ENCODE data around the gene RPS2.
A peak's percentile ranks its signal among the peaks of the same experiment; 100 is the strongest.

Gene RPS2

DNA sequence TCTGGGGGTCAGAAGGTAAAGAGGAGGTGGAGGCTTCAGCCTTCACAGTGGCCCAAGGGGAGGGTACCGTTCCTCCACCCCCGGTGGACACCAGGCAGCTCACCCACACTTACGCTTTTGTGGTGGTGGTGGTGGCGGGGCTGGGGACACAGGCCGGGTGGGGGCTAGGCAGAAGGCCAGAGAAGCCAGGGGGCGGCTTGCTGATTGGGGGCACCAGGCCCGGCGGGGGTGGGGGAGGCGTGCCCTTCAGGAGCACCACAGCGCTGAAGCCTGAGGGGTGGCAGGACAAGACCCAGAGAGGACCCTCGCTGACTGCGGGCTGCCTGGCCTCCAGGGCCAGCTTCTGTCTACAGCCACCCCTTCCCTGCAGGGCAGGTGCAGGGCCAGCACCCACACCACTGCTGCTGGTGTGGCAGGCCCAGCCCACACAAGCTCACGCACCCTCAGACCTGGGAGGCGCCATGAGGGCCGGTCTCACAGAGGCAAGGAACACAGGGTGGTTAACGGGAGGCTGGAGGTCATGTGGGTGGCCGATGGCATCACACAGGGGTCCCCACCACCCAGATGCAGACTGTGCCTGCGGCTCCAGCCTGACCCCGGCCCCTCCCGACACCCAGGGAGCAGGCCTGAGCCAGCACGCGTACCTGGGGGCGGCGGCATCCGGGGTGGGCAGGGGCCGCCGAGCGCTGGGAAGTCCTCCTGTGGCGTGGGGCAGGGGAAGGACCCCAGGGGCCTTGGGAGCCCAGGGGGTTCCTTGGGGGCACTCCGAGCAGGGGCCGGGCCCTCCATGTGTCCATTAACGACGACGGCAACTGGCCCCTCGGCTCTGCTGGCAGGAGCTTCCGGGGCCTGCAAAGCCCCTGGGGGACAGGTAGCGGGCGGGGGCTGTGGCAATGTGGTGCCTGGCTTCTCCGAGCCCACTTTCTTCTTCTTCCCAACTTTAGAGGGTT is 34.5 kb upstream of the RPS2 start:
- DNase-seq = no peak

DNA sequence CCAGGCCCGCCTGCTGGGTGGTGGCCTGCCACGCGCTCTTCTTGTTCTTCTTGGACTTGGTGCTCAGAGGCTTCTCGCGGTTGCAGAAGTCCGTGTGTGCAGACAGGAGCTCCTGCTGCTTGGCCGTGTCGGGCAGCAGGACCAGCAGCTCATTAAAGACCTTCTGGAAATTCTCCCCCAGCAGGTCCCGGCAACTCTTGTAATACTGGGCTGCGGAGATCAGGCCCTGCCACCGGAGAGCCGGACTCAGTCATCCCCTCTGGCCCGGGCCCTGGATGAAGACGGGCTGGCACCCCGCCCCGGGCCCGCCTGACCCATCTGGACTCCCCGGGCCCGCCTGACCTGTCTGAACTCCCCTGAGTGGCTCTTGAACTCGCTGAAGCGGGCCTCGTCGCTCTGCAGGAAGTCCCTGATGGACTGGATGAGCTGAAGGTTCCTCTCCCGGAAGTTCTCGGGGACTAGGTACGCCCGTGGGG is 33.8 kb upstream of the RPS2 start:
- DNase-seq = no peak

DNA sequence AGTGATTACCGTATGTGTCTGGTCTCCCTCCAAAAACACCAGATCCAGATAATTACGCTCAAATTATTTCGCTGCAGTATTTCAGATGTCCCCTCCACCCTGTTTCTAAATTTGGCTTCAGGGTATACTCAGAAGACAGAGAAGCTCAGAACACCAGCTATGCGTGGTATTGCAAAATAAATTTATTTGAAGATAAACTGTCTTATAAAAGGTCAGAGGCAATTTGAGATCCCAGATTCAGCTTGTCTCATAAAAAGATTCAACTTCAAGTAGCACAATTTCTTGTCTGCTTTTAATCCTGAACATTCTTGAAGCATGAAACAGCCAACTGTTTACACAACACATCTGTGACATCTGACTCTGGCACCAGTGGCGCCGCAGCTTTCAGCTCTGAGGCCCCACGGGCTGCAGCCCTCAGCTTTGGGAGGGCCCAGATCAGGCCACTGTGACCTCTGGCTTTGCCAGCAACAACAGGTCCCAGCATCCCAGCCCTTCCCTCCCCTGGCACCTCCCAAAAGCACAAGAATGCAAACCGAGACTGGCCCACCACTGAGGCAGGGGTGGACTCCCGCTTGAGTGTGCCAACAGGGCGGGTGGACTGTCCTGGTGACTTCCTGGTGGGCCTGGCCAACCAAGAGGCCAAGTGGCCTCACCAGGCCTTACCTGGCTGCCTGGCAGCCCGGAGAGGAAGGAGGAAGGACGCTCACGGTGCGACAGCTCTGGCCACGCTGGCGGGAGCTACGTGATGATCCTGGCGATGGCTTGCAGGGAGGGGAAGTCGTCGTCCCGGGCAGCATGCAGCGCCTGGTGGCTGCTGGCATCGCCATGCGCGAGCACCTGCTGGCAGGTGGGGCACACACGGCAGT is 33.1 kb upstream of the RPS2 start:
- DNase-seq = no peak

DNA sequence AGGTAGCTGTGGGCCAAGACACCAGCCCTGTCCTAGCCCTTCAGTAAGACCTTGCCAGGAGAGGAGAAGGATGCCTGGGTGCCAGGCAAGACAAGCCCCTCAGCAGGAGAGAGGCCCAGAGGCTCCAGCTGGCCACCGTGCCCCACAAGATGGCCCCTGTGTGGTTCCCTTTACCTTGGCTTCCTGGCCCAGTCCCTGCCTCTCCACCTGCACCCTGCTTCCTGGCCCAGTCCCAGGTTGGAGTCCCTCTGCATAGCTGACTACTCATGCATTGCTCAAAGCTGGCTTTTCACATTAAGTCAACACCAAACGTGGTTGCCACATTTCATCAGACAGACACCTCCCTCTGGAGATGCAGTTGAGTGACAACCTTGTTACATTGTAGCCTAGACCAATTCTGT is 29.1 kb upstream of the RPS2 start:
- no peak for DNase-seq

DNA sequence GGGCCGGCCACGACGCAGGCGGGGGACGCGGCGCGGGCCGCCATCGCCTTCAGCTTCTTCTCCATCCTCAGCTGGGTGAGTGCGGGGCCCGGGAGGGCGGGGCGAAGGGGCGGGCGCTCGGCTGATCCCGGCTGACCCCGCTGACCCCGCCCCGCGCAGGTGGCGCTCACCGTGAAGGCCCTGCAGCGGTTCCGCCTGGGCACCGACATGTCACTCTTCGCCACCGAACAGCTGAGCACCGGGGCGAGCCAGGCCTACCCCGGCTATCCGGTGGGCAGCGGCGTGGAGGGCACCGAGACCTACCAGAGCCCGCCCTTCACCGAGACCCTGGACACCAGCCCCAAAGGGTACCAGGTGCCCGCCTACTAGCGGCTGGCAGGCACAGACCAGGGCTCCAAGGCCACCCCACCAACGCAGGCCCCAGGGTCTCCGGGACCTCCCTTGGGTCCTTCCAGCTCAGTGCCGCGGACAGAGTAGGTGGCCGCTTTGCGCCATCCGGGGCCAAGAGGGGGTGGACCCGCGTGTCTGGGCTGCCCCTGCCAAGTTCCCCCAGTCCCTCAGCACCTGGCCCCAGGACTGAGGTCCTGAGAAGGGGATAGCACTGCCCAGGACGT is 28.2 kb upstream of the RPS2 start:
- DNase-seq = no peak

DNA sequence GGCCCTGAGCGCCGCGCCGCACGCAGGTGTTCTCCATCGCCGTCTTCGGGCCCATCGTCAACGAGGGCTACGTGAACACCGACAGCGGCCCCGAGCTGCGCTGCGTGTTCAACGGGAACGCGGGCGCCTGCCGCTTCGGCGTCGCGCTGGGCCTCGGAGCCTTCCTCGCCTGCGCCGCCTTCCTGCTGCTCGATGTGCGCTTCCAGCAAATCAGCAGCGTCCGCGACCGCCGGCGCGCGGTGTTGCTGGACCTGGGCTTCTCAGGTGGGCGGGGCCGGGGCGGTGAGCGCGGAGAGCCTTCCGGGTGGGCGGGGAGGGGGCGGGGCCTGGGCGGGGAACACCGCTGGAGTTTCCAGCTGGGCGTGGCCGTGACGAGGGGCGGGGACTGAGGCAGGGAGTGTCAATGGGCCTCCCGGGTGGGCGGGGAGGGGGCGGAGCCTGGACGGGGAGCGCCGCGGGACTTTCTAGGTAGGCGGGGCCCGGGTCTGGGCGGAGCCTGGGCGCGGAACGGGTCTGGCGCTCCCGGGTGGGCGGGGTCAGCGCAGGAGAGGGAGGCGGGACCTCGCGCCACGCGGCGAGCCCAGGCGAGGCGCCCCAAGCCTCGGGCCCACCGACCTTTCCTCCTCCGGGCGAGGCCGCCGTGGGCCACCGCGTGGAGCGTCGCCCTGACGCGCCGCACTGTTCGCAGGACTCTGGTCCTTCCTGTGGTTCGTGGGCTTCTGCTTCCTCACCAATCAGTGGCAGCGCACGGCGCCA is 27.5 kb upstream of the RPS2 start:
- DNase-seq = peak; percentile 97 to 98

DNA sequence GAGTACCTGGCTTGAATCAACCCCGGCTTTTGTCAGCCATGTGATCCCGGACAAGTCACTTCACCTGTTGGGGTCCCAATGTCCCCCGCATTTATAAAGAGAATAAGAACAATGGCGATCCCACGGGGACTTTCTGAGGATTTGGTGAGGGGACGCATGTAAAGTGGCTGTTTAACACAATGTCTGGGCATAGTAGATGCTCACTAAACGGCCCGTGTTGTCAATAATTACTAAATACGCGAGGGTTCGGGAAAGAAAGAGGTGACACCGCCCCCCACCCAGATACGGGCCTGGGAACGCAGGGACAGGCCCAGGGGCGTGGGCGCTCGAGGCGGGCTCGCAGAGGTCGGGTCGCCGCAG is 26.9 kb upstream of the RPS2 start:
- DNase-seq = no peak

DNA sequence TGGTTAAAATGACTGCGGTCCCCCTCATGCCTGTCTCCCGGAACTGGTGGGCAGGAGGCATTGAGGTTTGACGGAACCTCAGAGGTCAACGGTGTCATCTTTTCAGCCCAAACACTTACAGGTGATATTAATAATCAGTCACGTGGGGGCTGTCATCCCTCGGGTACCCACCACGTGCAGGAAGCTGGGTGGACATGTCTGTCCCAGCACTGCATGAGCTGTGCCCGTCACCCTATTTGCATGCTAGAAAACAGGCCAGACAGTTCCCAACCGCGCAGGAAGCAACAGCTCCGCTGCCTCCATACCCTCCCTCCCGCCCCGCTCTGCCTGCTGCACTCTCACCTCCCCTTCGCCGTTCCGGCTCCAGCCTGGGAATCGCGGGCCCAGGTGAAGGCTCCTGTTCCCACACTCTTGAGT is 26.5 kb upstream of the RPS2 start:
- peak; percentile 68 to 80 for DNase-seq

DNA sequence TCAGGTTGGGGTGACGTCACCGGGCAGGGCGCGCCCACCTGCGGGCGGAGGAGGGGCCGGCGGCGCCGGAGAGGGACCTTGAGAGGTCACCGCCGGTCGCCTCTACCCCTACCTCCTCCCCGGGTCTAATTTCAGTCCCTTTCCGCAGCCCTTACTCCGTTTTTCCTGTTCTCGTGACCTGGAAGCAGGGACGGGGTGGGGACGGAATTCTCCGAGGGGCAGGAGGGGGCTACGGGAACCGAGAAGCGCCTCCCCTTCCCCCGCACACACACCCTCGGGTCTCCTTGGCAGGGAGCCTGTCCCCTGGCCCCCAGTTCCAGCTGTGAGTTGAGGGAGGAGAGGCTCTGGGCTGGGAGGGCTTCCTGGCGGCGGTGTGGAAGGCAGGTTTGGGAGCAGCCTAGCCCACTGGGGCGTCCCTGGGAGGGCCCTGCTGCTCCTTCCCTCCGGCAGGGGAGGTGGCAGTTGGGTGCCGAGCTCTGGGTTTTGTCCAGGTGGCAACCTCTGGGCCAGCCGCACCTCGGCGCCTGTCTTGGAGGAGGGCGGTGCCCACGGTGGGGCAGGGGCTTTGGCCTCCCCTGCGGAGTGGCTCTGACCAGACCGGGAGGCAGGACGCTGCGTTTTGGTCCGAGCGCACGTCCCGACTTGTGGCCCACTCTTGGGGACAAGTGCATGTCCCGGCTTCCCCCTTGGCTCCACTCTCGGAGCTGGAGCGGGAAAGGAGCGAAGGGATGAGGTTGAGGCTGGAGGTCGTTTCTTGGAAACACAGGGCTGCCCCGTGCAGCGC is 25.9 kb upstream of the RPS2 start:
- peak; percentile 59 to 63 for DNase-seq

DNA sequence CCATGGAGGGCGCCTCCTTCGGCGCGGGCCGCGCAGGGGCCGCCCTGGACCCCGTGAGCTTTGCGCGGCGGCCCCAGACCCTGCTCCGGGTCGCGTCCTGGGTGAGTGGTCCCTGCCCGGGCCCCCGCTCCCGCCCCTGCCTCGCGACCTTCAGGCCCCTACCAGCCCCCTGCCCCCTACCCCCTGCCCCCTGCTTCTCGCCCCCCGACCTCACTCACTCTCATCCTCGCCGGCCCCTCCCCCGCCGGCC is 25.4 kb upstream of the RPS2 start:
- no peak for DNase-seq

DNA sequence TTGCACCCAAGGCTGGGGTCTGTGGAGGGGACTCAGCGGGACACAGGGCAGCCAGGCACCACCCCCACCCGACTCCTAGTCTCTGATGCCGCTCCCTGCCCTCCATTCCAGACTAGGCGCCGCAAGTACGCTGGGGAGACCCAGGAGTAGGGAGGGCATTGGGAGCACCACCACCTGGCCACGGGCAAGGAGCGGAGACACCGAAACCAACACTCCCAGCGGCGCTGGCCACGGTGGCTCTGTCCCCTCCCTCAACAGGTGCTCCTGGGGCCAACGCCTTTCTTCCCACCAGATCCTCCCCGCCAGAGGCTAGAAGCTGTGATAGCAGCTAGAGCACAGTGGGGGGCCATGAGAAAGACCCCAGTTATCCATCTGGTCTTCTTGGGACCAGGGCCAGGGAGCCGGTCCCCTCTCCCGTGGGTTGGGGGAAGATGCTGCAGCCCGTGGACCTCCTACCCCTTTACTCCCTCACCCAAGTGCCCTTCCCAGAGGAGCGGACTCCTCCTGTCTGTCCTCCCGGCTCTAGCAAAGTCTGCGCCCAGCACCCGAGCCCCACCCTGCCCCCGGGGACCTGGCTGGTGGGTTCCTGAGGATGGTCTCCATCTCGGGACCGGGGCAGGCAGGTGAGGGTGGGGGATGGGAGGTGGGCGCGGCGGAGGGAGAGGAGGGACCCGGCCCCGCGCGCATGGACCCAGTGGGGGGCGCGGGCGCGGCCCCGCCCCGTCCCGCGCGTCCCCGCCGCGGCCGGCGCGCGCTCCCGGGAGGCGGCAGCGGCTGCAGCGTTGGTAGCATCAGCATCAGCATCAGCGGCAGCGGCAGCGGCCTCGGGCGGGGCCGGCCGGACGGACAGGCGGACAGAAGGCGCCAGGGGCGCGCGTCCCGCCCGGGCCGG is 24.8 kb upstream of the RPS2 start, which contains the start of gene SYNGR3:
SYNGR3 (plus strand) TSS at position 762 of the 892 bp plus-strand sequence. CDS start 133 bp downstream, outside the sequence.
- no peak for DNase-seq

DNA sequence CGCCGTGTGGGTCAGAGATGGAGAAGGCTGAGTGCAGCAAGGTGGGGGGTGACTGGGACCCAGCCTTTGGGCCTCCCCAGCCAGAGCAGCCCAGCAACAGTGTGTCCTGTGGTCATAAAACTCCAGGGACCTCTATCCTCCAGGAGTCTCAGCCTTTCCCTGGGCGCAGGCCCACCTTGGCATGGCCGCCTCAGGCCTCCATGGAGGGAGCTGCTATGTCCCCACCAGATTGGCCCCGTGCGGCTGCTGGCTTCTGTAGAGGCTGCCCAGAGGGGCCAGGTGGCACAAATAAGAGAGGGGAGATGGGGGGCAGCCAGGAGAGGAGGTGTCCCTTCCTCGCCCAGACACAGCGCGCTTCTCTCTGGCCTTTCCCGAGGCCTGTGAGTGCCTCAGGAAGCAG is 22.6 kb upstream of the RPS2 start:
- DNase-seq = no peak

DNA sequence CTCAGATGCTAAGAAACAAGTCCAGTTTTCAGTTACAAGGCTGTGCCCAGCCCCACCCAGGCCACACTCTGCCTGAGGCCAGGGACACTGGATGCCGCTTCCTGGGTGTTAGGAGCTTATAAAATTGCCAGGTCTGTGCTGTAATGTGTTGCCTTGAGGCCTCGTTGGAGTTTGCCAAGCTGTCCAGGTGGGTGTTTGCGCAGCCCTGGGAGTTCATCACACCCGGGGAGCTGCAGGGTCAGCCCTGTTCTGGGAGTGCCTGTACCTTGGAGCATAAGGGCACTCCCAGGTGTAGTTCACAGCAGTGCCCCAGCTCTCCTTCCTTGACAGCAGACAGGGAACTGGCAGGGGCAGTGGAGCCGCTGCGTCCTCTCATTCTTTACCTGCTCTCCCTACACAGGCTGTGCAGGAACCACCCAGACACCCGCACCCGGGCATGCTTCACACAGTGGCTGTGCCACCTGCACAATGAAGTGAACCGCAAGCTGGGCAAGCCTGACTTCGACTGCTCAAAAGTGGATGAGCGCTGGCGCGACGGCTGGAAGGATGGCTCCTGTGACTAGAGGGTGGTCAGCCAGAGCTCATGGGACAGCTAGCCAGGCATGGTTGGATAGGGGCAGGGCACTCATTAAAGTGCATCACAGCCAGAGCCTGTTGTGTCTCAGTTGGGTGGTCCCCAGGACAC is 21.0 kb upstream of the RPS2 start:
- DNase-seq = no peak

DNA sequence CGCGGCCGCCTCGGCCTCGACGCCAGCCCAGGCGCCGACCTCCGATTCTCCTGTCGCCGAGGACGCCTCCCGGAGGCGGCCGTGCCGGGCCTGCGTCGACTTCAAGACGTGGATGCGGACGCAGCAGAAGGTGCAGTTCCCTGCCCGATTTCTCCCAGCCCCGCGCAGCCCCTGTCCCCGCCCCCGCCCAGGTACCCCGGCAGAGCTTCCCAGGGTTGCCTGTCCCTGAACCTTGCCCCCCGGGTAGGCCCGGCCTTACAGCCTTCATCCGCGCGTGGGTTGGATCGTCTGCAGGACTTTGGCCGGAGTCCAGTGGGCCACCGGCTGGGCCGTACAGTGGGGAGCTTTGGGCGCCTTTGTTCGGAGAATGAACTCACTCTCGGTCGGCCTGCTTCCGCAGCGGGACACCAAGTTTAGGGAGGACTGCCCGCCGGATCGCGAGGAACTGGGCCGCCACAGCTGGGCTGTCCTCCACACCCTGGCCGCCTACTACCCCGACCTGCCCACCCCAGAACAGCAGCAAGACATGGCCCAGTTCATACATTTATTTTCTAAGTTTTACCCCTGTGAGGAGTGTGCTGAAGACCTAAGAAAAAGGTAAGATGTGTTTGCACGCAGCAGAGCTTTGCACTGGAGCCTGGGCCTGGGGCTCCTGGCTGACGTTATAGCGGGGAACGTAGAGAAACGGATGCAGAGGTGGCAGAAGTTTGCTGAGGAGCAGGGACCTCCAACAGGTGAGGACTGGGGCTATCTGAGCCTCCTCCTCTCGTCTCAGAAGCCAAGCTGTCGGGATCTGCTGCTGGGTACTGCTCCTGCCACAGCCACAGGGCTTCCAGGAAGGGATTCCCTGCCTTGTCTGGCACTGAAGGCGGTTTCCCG is 20.0 kb upstream of the RPS2 start:
- no peak for DNase-seq

DNA sequence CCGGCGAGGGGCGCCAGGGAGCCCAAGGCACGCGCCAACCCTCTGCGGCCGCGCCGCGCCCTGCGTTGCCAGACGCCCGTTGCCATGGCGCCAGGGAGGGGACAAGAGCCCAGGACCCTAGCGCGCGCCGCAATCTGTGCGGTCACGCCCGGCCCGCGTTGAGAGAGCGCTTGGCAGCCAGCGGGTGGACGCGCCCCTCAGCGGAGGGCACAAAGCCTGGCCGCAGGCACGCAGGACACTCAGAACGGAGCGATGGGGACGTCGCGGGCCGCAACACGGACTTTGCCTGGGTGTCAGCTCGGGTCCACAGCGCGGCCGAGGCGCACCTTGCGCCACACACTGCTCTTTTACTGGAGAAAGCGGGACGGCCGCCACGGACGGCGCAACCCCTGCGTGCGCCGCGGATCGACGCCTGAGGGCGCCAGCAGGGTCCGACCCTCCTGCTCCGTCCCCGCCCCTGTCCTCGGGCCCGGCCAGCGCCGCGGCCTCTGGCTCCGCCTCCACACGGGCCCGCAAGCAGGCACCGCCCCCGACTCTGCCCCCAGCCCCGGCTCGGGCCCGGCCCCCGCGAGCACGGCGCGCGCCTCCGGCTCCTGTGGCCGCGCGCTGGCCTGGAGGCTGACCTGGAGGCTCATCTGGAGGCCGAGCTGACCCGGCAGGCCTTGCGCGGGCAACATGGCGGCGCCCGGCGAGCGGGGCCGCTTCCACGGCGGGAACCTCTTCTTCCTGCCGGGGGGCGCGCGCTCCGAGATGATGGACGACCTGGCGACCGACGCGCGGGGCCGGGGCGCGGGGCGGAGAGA is 19.1 kb upstream of the RPS2 start, which contains the start of gene GFER:
GFER (plus strand) TSS at position 650 of the 803 bp plus-strand sequence; CDS start at position 676, 26 bp downstream.
- DNase-seq = peak; percentile 80 to 84

DNA sequence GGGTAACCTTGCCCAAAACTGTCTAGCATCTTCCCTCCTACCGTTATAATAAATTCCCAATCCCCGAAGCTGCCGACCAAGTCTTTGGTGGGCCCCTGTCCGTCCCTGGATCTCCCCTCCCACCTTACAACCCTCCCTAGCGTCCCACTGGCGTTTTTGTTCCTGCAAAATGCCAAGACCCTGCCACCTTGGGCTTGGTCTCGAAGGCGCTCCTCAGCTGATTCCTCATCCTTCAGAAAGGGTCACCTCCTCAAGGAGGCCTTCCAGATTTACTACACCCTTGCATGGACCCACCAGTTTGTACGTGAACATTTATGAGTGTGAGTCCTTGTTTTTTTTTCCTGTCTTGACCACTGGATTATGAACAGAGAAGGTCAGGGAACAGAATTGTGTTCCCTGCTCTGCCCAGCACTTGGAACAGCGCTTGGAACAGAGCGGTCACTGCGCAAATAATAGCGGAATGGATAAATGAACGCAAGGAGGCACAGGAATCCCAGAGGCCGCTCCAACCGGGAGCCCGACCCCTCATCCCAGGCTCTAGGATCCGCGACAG is 18.4 kb upstream of the RPS2 start:
- no peak for DNase-seq

DNA sequence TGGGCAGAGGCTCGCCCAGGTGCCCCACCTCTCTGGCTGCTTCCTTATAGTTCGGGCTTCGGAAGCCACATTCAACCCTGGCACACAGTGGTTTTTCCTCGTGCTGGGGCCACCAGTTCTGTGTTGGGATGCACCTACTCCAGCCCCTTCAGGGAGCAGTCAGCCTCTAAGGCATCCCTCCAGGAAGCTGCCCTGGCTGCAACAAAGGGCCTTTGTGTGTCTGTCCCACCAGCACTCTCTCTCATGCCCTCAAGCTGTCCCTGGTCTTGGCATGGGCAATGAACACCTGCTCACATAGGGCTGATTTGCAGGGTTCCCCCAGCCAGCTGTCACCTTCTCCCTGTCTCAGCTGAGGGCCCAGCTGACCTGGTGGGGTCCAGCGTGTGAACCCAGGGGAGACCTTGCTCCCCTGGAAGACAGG is 17.4 kb upstream of the RPS2 start:
- no peak for DNase-seq

DNA sequence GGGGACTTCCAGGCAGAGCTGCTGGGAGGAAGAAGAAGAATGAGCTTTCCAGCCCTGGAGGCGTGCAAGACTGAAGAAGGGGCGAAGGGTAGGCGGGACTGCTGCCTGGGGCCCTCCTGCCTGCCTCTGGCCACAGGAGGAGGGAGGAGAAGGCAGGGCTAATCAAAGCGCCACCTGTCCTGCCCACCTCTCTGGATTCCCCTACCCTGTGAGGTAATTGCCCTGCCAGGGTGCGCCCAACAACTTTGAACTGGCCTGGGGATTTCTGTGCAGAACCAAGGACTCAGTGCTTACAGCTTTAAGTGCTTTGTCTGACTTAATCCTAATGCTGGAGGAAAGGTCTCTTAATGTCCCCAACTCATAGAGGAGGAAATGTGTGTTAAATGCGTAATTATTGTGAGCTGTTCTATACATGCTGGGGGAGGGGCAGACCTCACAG is 16.8 kb upstream of the RPS2 start, which contains the start of gene NOXO1:
NOXO1 (minus strand) TSS at position 72 of the 439 bp plus-strand sequence. CDS start 290 bp downstream, outside the sequence.
- no peak for DNase-seq
